Parathyroid adenoma (tissue), 2 donors: ENCODE measurements around the gene PDE6G.

Experiments used
- H2AFZ ChIP-seq: fragments of 300-600 bp; sonication (generic); one replicate; pipeline ENCODE4 v1.7.0; 2017; ENCODE audit warnings: antibody characterized with exemption, mild to moderate bottlenecking
- H3K27ac ChIP-seq: fragments of 300-600 bp; sonication (generic); one replicate; pipeline ENCODE4 v1.7.0; 2017
- H3K27me3 ChIP-seq: fragments of 300-600 bp; sonication (generic); one replicate; pipeline ENCODE4 v1.7.0; 2017; ENCODE audit warnings: low read length; ENCODE audit not compliant: control insufficient read depth, insufficient read depth
- H3K36me3 ChIP-seq: fragments of 300-600 bp; sonication (generic); one replicate; pipeline ENCODE4 v1.7.0; 2017; ENCODE audit warnings: low read length; ENCODE audit not compliant: control insufficient read depth, insufficient read depth
- H3K4me1 ChIP-seq: fragments of 300-600 bp; sonication (generic); one replicate; pipeline ENCODE4 v1.7.0; 2017; ENCODE audit warnings: control low read depth
- H3K4me2 ChIP-seq: fragments of 300-600 bp; sonication (generic); one replicate; pipeline ENCODE4 v1.7.0; 2017; ENCODE audit warnings: low read length
- H3K4me3 ChIP-seq: fragments of 300-600 bp; sonication (generic); one replicate; pipeline ENCODE4 v1.7.0; 2017; ENCODE audit warnings: low read depth, low read length
- H3K79me2 ChIP-seq: fragments of 300-600 bp; sonication (generic); one replicate; pipeline ENCODE4 v1.7.0; 2017; ENCODE audit warnings: control low read depth
- H3K9ac ChIP-seq: fragments of 300-600 bp; sonication (generic); one replicate; pipeline ENCODE4 v1.7.0; 2017; ENCODE audit warnings: mild to moderate bottlenecking
- H3K9me3 ChIP-seq: fragments of 300-600 bp; sonication (generic); one replicate; pipeline ENCODE4 v1.7.0; 2017; ENCODE audit warnings: low read length; ENCODE audit not compliant: control insufficient read depth
- CTCF ChIP-seq: fragments of 300-600 bp; sonication (generic); IDR thresholded peaks from one replicate; pipeline ENCODE4 v1.7.0; 2017; ENCODE audit warnings: antibody characterized with exemption, mild to moderate bottlenecking
- donor health status: primary hyperparathyroidism.

The PDE6G gene

GRCh38 chr17:81666342-81667191 is 10.2 kb upstream of the PDE6G start, which contains the start of the genes CCDC137 and OXLD1:
Gene CCDC137, plus strand, starts transcription at chr17:81666737. Its CDS starts 30 bp downstream, at chr17:81666767.
Gene OXLD1, minus strand, starts transcription at chr17:81666605. Its CDS starts 28 bp downstream, at chr17:81666577.
- H3K27ac ChIP-seq: peak within 1 kb of the TSS; percentile 73
- H3K4me3 ChIP-seq: peak within 1 kb of the TSS; percentile 85
- no peaks in the 10 kb centered on the region for H3K36me3 ChIP-seq
- H3K9ac ChIP-seq: peak within 1 kb of the TSS; percentile 55
- no peaks in the 10 kb centered on the region for H3K27me3 ChIP-seq
- H3K79me2 ChIP-seq: peaks cover 11% of the 10 kb centered on the region
- peak within 1 kb of the TSS; percentile 94 for H2AFZ ChIP-seq
- H3K4me2 ChIP-seq: peak within 1 kb of the TSS; percentile 97
- no peaks in the 10 kb centered on the region for H3K9me3 ChIP-seq
- no peak for TF ChIP-seq CTCF
- peaks cover 6% of the 10 kb centered on the region for H3K4me1 ChIP-seq

- Histone ChIP-seq H3K9ac (peak overlapping the region; percentile 55), H3K9me3 (no peaks in the 10 kb centered on the region), H3K79me2 (peaks cover 11% of the 10 kb centered on the region), H3K4me1 (peaks cover 6% of the 10 kb centered on the region), H3K36me3 (no peaks in the 10 kb centered on the region), H3K27me3 (no peaks in the 10 kb centered on the region), H3K27ac (peak overlapping the region; percentile 73), H2AFZ (peak overlapping the region; percentile 94), H3K4me2 (peak overlapping the region; percentile 78), H3K4me3 (peak overlapping the region; percentile 85)
- TF ChIP-seq CTCF: no peak
Measured at GRCh38 chr17:81666092-81666341, 9.7 kb upstream of the PDE6G start.

- Histone ChIP-seq H3K27ac (peak overlapping the region; percentile 73), H3K9ac (peak overlapping the region; percentile 55), H3K4me1 (peaks cover 6% of the 10 kb centered on the region)
Measured at GRCh38 chr17:81665205-81666091, 9.1 kb upstream of the PDE6G start.

GRCh38 chr17:81664051-81664470 is 7.7 kb upstream of the PDE6G start:
- peaks cover 11% of the 10 kb centered on the region for H3K79me2 ChIP-seq
- no peak overlapping the region for H3K9ac ChIP-seq
- TF ChIP-seq CTCF: no peak
- no peak overlapping the region for H3K4me3 ChIP-seq
- peaks cover 6% of the 10 kb centered on the region for H3K4me1 ChIP-seq
- H3K9me3 ChIP-seq: no peaks in the 10 kb centered on the region
- no peaks in the 10 kb centered on the region for H3K36me3 ChIP-seq
- H3K27me3 ChIP-seq: no peaks in the 10 kb centered on the region
- no peak overlapping the region for H2AFZ ChIP-seq
- H3K27ac ChIP-seq: no peak overlapping the region
- no peak overlapping the region for H3K4me2 ChIP-seq

More at GRCh38 chr17:81665205-81666091, 9.1 kb upstream of the PDE6G start:
- Histone ChIP-seq H3K4me2 (peak overlapping the region; percentile 78), H3K36me3 (no peaks in the 10 kb centered on the region), H3K9me3 (no peaks in the 10 kb centered on the region), H2AFZ (peak overlapping the region; percentile 94), H3K4me3 (peak overlapping the region; percentile 85), H3K27me3 (no peaks in the 10 kb centered on the region), H3K79me2 (peaks cover 11% of the 10 kb centered on the region)
- no peak for TF ChIP-seq CTCF
